HepG2 (cell line): ENCODE data around the gene LTV1. TPM values are rescaled to one million over a fixed set of nuclear protein-coding genes. Genes with fewer than 3 reads are reported as not detected.

Experiments used
- EZH2 ChIP-seq: conservative IDR thresholded peaks from 2 replicates; pipeline ENCODE4 v1.6.1; 2012; ENCODE audit warnings: mild to moderate bottlenecking, low read depth, low read length, moderate library complexity
- HHEX ChIP-seq: IDR thresholded peaks from 2 replicates; pipeline ENCODE4 v1.6.1; 2016; ENCODE audit warnings: control low read depth
- HIC2 ChIP-seq: sonication (generic); formaldehyde crosslinking; IDR thresholded peaks from 2 replicates; pipeline ENCODE4 v1.9.0; 2022; ENCODE audit warnings: low read depth, missing genetic modification reagents
- HOXA9 ChIP-seq: sonication (generic); formaldehyde crosslinking; IDR thresholded peaks from 2 replicates; pipeline ENCODE4 v1.8.1; 2022; ENCODE audit warnings: missing genetic modification reagents, mild to moderate bottlenecking, moderate library complexity, borderline replicate concordance
- NCOA5 ChIP-seq: sonication (generic); formaldehyde crosslinking; IDR thresholded peaks from 2 replicates; pipeline ENCODE4 v1.4.0; 2020; ENCODE audit warnings: missing genetic modification reagents
- PAXIP1 ChIP-seq: sonication (generic); formaldehyde crosslinking; conservative IDR thresholded peaks from 2 replicates; pipeline ENCODE4 v1.4.0; 2020; ENCODE audit warnings: mild to moderate bottlenecking, missing genetic modification reagents, moderate library complexity
- SOX13 ChIP-seq, 3 experiments: fragments of 450-650 bp in 1 of 3; sonication (generic) in 1 of 3; formaldehyde crosslinking in 1 of 3; IDR thresholded peaks in 2 of 3; conservative IDR thresholded peaks in 1 of 3; 2 replicates each; pipeline versions ENCODE4 v1.5.0 to v1.6.1; 2016 to 2020; ENCODE audit warnings: antibody characterized with exemption in 1 of 3, mild to moderate bottlenecking in 1 of 3, missing compliant biosample characterization in 1 of 3, missing genetic modification reagents in 1 of 3, moderate library complexity in 1 of 3
- THAP11 ChIP-seq: IDR thresholded peaks from 2 replicates; pipeline ENCODE4 v1.6.1; 2016; ENCODE audit warnings: missing biosample characterization, missing genetic modification reagents
- WIZ ChIP-seq: sonication (generic); formaldehyde crosslinking; IDR thresholded peaks from 2 replicates; pipeline ENCODE4 v1.5.1; 2020; ENCODE audit warnings: mild to moderate bottlenecking, missing genetic modification reagents
- ZBTB38 ChIP-seq: sonication (generic); formaldehyde crosslinking; IDR thresholded peaks from 2 replicates; pipeline ENCODE4 v1.5.1; 2020; ENCODE audit warnings: mild to moderate bottlenecking, missing genetic modification reagents
- ZBTB4 ChIP-seq: sonication (generic); formaldehyde crosslinking; IDR thresholded peaks from 2 replicates; pipeline ENCODE4 v1.4.0; 2020; ENCODE audit warnings: missing genetic modification reagents, mild to moderate bottlenecking, borderline replicate concordance
- ZFP1 ChIP-seq: IDR thresholded peaks from 2 replicates; pipeline ENCODE4 v1.6.1; 2016
- ZNF280B ChIP-seq: sonication (generic); formaldehyde crosslinking; IDR thresholded peaks from 2 replicates; pipeline ENCODE4 v1.5.0; 2020; ENCODE audit warnings: missing genetic modification reagents, mild to moderate bottlenecking, borderline replicate concordance
- ZNF292 ChIP-seq: sonication (generic); formaldehyde crosslinking; IDR thresholded peaks from 2 replicates; pipeline ENCODE4 v1.8.1; 2022; ENCODE audit warnings: mild to moderate bottlenecking, low read depth, missing genetic modification reagents, borderline replicate concordance
- ZNF484 ChIP-seq: sonication (generic); formaldehyde crosslinking; IDR thresholded peaks from 2 replicates; pipeline ENCODE4 v1.5.1; 2020; ENCODE audit warnings: mild to moderate bottlenecking, low read depth, missing genetic modification reagents, borderline replicate concordance
- ZNF576 ChIP-seq: sonication (generic); formaldehyde crosslinking; IDR thresholded peaks from 2 replicates; pipeline ENCODE4 v1.4.0; 2020; ENCODE audit warnings: mild to moderate bottlenecking, missing genetic modification reagents
- polyA plus RNA-seq, 8 experiments: library from polyadenylated mRNA; depleted of rRNA in 3 of 8; stranded (reverse) in 7 of 8; unstranded in 1 of 8; fragments of >200 nt; fragmentation: Illumina TruSeq in 4 of 8; extraction: Trizol in 4 of 8; gene quantifications; 2 replicates each; pipeline versions ENCODE4 v1.2.1 to v1.2.3, GENCODE V29; 2011 to 2016; ENCODE audit warnings: low read depth in 4 of 8, missing spikeins in 1 of 8, mixed read lengths in 1 of 8; ENCODE audit not compliant: insufficient read depth in 1 of 8
- total RNA-seq, 5 experiments: library from RNA; depleted of rRNA; stranded (reverse); fragments of >200 nt; fragmentation: Illumina TruSeq; extraction: Trizol; gene quantifications; 2 replicates each; pipeline ENCODE4 v1.2.3, GENCODE V29; 2016; ENCODE audit warnings: low read depth in 1 of 5

Gene LTV1
- total and polyA plus RNA-seq, 2 of the 13 experiments (the other 11 are each of a cell fraction or from before 2014, with no cell fraction given) = 21.1 to 85.8 TPM

GRCh38 chr6:143842902-143843676 lies at the start of gene LTV1 (continued):
- peak; percentile 84 for TF ChIP-seq PAXIP1 (CRISPR knock-in tag)
- TF ChIP-seq WIZ (CRISPR knock-in tag) = peak; percentile 95
- peak; percentile 87 for TF ChIP-seq ZFP1 (CRISPR knock-in tag)
- no peak for TF ChIP-seq SOX13 (IDR thresholded peaks at IDR 0.05)
- TF ChIP-seq SOX13 (CRISPR knock-in tag; conservative IDR thresholded peaks at IDR 0.05 in 1 of 2, IDR thresholded peaks at IDR 0.05 in 1 of 2) = peak; percentile 52 to 85; a peak in 2 of 4 replicates
- TF ChIP-seq ZNF292 = peak; percentile 97
- TF ChIP-seq HOXA9 (CRISPR knock-in tag) = peak; percentile 95
- TF ChIP-seq EZH2 = no peak
- peak; percentile 98 for TF ChIP-seq ZBTB4
- TF ChIP-seq ZNF576 (CRISPR knock-in tag) = peak; percentile 96
- peak; percentile 94 for TF ChIP-seq THAP11 (CRISPR knock-in tag)
- TF ChIP-seq ZBTB38 (CRISPR knock-in tag) = peak; percentile 97
- TF ChIP-seq HIC2 (CRISPR knock-in tag) = peak; percentile 91
- TF ChIP-seq ZNF280B = peak; percentile 99
- TF ChIP-seq ZNF484 (CRISPR knock-in tag) = peak; percentile 95; the same call in 1 of the 2 replicates
- 0 out of 2 replicates have a peak, but pooled peaks have one; percentile 16 for TF ChIP-seq NCOA5 (CRISPR knock-in tag)
- no peak; the same call in 1 of the 2 replicates for TF ChIP-seq HHEX (CRISPR knock-in tag)
